ENCODE results near the gene MUSK. TPM values are rescaled to one million over a fixed set of nuclear protein-coding genes. Genes with fewer than 3 reads are reported as not detected.
"Not testable (repeated sequence)": the region's sequence is repeated elsewhere in the genome, so short reads cannot be mapped to it uniquely, and the experiment has no call there.

The MUSK gene
- total RNA-seq, 1 donor = not detected

DNA sequence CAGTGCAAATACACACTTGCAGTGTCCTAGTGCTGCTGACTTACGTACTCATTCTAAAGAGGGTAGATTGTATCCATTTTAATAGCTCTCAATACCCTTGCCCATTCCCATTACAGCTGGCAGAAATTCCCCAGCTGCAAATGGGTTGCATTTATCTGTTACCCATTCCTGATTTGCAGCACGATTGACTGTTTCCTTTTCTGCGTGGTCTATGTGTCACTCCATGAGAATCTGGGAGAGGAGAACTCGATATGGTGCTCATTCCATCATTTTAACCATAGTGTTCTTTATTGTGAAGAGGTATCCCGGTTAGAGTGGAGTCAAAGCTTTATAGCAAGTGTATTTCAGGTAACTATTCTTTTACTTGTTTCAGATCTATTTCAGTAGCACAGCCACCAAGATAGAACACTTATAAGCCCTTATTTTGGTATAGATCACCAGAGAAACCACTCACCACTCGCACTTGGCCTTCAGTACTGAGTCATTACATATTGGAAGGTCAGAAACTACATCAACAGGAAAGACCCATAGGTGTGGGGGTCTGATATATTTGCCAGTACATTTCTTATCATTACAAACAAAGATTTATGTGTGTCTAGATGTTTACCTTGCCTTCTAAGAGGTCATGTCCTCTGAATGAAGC is 139.5 kb downstream of the MUSK start:
- no peak for DNase-seq (ENCODE audit: low read depth in 2 of 3, low spot score in 2 of 3)

- no peak for DNase-seq (ENCODE audit: low read depth in 2 of 3, low spot score in 2 of 3)
These were observed 140.0 kb downstream of the MUSK start for GRCh38 chr9:110808599-110808980.

DNA sequence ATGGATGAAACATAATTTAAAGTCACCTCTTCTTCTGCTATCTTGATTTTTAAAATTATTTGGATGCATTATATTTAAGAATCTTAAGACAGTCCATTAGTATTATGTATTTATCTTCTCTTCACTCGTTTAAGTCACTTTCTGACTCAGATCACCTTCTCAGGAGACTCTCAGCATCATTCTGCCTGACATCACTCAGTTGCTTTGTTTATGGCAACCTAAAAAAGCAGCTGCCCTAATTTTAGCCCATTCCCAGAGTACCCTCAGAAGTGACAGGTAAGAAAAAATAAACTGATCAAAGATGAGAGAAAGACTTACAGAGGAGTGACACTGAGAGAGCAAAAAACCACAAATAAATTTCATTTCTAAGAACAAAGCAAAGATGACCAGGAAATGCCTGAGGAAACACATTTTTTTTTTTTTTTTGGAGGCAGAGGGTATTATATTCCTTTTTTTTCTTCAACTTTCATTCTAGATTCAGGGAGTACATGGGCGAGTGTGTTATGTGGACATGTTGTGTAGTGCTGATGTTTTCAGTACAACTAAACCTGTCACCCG is 140.5 kb downstream of the MUSK start:
- no peak for DNase-seq (ENCODE audit: low read depth in 2 of 3, low spot score in 2 of 3)

- DNase-seq (ENCODE audit: low read depth in 2 of 3, low spot score in 2 of 3) = no peak
These were observed 141.8 kb downstream of the MUSK start for GRCh38 chr9:110810262-110810976.

DNA sequence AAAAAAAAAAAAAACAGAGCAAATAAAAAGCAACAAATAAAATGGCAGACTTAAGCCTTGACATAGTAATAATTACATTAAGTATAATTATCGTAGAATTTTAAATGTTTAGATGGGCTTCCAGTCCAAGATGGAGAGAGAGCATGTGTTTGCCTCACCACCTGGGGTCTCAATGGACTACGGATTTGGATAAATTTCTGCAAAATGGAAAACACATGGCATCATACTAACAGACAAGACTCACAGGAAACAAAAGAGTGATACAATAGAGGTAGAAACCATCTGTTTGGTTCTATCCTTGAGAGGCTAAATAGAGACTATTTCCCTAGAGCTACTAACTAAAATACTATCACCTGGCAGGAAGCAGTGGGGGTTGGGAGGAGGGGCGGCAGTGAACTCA is 144.3 kb downstream of the MUSK start:
- DNase-seq (ENCODE audit: low read depth in 2 of 3, low spot score in 2 of 3) = no peak

DNA sequence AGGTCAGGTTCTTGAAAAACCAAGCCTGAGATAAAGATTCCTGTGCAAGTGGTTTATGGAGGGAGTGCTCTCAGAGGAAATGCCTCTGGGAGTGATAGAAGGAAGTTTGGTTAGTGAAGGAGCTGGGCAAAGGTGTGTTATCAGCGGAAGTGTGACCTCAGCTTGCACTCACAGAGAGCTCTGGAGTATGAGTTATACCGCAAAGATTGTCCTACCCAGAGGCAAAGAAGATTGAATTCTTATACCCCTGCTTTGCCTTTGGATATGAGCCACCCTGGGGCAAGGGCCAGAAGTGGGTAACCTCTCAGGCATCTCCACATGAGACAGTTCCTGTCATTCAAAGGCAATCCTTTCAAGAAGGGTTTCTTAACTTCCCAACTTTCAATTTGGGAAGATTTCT is 145.6 kb downstream of the MUSK start:
- no peak for DNase-seq (ENCODE audit: low read depth in 2 of 3, low spot score in 2 of 3)

GRCh38 chr9:110815361-110815760 is 146.8 kb downstream of the MUSK start:
- DNase-seq (ENCODE audit: low read depth in 2 of 3, low spot score in 2 of 3) = peak in 1 of 3 donors; percentile 32

- no peak for DNase-seq (ENCODE audit: low read depth in 2 of 3, low spot score in 2 of 3)
These were observed 151.8 kb downstream of the MUSK start for GRCh38 chr9:110820381-110820780.

- peak in 1 of 3 donors; percentile 62 for DNase-seq (ENCODE audit: low read depth in 2 of 3, low spot score in 2 of 3)
These were observed 152.5 kb downstream of the MUSK start for GRCh38 chr9:110821064-110821463.

DNA sequence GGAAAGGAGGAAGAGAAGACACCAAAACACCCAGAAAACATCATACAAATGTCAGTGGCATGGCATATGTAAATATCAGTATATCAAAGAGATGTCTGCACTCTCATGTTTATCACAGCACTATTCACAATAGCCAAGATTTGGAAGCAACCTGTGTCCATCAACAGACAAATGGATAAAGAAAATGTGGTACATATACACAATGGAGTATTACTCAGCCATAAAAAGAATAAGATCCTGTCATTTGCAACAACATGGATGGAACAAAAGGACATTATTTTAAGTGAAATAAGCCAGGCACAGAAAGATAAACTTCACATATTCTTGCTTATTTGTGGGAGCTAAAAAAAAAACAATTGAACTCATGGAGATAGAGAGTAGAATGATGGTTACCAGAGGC is 156.5 kb downstream of the MUSK start:
- DNase-seq (ENCODE audit: low read depth in 2 of 3, low spot score in 2 of 3) = not testable (repeated sequence)

GRCh38 chr9:110825950-110826349 is 157.4 kb downstream of the MUSK start:
- DNase-seq (ENCODE audit: low read depth in 2 of 3, low spot score in 2 of 3) = no peak

- not testable (repeated sequence) for DNase-seq (ENCODE audit: low read depth in 2 of 3, low spot score in 2 of 3)
These were observed 157.8 kb downstream of the MUSK start for GRCh38 chr9:110826400-110826799.

DNA sequence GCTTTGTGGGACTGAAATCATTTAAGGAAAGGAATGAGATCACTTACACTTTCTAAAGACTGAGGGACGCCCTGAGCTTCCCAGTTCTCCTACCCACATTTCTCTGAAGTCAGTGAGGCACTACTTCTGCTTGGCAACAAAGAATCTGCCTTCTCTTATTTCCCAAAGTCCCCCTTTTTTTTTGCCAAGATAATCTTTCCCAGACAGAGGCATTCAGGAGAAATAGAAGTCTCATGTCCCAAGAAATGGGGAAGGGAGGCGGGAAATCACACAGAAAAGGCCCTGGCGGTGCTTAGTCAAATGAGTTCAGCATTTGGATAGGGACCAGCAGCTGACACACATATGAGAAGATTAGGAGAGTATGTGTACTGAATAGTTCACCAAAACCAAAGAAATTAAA is 159.7 kb downstream of the MUSK start:
- no peak for DNase-seq (ENCODE audit: low read depth in 2 of 3, low spot score in 2 of 3)

DNA sequence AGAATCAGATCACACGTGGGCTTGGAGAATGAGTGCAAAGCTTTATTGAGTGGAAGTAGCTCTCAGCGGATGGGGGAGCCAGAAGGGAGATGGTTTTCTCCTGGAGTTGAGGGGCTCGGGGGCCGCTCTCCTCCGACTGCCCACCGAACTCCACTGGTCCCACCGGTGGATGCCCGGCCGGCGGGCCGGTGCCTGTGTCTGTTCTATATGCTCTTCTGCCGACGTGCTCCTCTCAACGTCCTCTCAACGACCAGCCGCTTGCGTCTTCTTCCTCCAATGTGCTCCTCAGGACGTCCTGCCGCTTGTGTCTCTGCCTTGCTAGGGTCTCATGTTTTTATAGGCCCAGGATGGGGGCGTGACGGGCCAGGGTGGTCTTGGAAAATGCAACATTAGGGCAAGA is 161.9 kb downstream of the MUSK start:
- DNase-seq (ENCODE audit: low read depth in 2 of 3, low spot score in 2 of 3) = no peak

DNA sequence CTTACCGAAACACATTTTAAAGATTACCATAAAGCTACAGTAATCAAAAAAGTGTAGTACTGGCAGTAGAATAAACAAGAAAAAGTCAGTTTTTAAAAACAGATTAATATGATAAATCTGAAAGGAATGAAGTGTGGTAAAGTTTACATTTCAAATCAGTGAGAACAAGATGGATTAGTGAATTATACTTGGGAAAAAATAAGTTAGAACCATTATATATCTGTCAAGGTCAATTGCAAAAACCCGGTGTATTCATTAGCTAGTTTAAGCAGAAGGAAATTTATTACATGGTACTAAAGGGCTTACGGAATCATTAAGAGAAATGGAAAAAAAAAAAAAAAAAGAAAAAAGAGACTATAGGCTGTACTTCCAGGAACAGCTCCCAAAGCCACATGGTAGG is 164.3 kb downstream of the MUSK start:
- no peak for DNase-seq (ENCODE audit: low read depth in 2 of 3, low spot score in 2 of 3)

GRCh38 chr9:110835404-110835803 is 166.8 kb downstream of the MUSK start:
- DNase-seq (ENCODE audit: low read depth in 2 of 3, low spot score in 2 of 3) = no peak

DNA sequence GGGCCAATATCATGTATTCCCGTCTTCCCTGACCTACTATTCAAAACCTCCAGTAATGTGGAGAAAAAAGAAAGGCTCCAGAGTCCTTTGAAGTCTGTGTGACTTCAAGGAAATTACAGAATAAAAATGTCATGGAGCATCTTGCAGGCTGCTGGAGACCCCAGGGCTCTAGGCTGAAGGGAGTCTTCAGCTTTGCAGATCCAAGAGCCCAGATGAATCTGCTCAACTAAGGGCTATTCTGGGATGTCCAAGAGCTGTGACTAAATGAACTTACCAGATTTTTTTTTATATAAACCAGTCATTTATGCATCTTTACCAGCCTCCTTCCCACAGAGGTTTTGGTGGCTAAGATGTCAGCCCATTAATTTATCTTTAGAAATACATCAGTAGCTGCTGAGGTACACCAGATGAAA is 167.3 kb downstream of the MUSK start:
- no peak for DNase-seq (ENCODE audit: low read depth in 2 of 3, low spot score in 2 of 3)

DNA sequence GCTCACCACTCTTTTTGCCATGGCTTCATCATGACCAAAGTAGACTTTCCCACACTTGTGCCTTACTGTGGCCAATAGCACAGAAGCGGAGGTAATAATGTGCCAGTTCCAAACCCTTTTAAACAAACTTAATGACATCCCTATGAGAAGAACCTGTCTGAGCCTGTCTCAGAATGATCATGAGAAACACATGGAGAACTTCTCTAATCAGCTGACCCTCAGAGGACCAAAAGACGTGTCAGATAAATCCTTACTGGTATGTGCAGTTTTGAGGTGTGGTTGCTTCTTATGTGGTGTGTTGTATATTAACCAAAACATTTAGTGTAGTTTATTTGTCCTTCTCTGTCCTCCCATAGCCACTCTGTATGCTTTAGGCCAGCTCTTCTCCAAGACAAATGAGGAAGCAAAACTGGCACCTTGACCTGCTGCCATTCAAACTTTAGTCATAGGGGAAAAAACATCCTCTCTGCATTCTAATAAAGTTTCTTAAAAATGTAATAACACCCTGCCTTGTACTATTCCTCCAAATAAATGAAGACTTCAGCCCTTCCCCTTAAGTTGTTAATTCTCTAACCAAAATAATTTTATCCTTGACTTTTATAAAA is 168.9 kb downstream of the MUSK start:
- no peak for DNase-seq (ENCODE audit: low read depth in 2 of 3, low spot score in 2 of 3)

DNA sequence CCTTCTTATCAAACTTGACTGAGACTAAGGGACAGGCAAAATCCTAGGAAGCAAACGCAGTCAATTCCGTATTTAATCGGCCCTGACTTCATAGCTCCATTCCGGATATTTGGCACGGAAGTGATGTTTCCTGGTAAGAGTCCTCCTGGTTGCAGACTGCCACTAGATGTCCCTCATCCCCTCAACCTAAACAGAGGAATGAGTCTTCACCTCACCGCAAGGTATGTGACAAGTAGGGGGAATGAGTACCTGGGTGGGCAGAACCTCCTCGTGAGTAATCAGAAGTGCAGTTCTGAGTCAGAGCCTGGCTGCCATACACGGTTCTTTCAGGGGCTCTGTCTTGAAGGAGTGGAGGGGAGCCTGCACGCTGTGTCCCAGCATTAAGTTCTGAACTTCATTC is 173.6 kb downstream of the MUSK start:
- DNase-seq (ENCODE audit: low read depth in 2 of 3, low spot score in 2 of 3) = no peak

DNA sequence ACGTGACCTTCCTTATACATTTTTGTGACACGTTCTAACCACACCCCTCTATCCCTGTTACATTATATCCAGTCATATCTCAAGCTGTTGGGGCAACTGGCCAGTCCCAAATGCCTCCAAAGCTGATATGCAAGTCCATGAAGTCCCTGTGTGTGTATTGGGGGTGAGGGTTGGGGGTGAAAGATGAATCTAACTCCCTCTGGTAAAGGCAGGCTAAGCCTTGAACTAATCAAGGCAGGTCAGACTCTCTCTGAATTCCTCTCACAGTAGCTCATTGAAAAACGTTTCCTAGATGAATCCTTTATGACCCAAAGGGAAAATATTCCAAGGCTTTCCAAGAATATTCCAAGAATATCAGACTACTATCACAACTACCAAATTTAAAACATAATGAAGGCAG is 174.4 kb downstream of the MUSK start:
- no peak for DNase-seq (ENCODE audit: low read depth in 2 of 3, low spot score in 2 of 3)

DNA sequence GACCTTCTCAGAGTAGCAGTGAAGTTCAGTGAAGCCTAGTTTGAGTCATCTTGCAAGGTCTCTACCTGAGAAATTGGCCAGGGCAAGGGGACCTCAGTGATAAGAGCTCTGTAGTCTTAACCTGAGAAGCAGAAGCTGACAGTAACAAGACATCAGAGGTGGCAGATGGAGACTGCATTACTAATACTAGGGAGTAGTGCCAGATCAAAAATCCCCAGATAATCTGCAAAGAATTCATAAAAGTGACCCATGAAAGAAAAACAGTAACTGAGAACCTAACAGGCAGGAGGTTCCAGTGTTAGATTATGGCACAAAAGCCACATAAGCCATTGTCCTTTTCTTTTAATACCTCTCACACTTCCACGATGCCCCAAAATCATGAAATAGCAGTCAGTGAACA is 175.5 kb downstream of the MUSK start:
- no peak for DNase-seq (ENCODE audit: low read depth in 2 of 3, low spot score in 2 of 3)

DNA sequence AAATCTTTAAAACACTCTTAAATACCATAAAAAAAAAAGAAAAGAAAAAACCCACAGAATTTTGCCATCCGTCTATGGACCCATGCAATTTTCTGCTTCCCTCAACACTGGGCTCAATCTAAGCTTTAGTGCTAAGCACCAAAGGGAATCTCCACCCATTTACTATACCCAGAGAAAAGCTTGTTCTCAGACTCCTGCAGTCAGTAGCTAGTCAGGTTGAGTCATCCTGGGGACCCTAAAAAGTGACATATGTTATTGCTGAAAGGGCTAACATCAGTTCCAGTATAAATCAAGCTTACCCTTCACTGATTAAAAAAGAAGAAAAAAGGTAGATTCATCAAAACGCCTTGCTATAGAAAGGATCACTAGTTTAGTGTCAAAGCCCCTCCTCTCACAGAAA is 177.6 kb downstream of the MUSK start:
- DNase-seq (ENCODE audit: low read depth in 2 of 3, low spot score in 2 of 3) = no peak

Data from hematopoietic multipotent progenitor cell (in vitro differentiated cells).